ENCODE results near the gene BHLHA9. TPM values are rescaled to one million over a fixed set of nuclear protein-coding genes. Genes with fewer than 3 reads are reported as not detected.
"Not testable (repeated sequence)": the region's sequence is repeated elsewhere in the genome, so short reads cannot be mapped to it uniquely, and the experiment has no call there.

Gene BHLHA9
- total and polyA plus RNA-seq, 7 experiments from 2014 or later = not detected

DNA sequence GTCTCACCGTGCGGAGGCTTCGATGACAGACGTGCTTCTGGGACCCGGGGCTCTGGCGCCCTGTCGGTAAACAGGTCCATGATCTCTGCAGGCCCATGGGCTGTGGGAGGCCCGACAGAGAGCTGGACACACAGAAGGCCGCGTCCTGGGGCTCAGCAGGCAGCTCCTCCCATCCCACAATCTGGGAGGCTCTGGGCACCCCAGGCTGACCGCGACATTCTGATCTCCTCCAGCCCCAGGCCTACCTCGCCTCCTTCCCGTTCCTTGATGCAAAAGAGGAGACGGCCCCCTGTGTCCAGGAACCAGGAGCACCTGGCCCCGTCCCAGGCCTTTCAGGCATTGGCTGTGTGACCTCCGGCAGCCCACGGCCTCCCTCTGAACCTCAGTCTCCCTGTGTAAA, 32.5 kb downstream of the BHLHA9 start:
- no peaks in the 10 kb centered on the region for H3K36me3 Mint-ChIP-seq
- H3K27ac Mint-ChIP-seq = no peak overlapping the region
- CTCF ChIA-PET = no interaction called here
- ATAC-seq (no peak), DNase-seq (no peak)
- H3K4me1 Mint-ChIP-seq = peaks cover 0 to 22% (median 15%) of the 10 kb centered on the region in 7 donors
- H3K9me3 Mint-ChIP-seq = peaks cover 0 to 3% (median 0%) of the 10 kb centered on the region in 11 donors
- no peaks in the 10 kb centered on the region for H3K27me3 ChIP-seq (ENCODE audit: control insufficient read depth in 2 of 2, insufficient read depth in 2 of 2, low read length in 2 of 2)
- H3K9me3 ChIP-seq (ENCODE audit: control insufficient read depth in 2 of 3, low read length in 3 of 3) = no peaks in the 10 kb centered on the region
- H3K36me3 ChIP-seq (ENCODE audit: control insufficient read depth in 2 of 3, insufficient read depth in 3 of 3, low read length in 3 of 3) = no peaks in the 10 kb centered on the region
- H3K27me3 Mint-ChIP-seq = peaks cover 6 to 19% (median 13%) of the 10 kb centered on the region in 5 donors
- H3K4me3 ChIP-seq (ENCODE audit: low read length) = no peak overlapping the region
- intact Hi-C loops (cut with micrococcal nuclease) = no loop called here
- H3K4me1 ChIP-seq (ENCODE audit: control insufficient read depth in 2 of 2, insufficient read depth in 2 of 2, low read length in 2 of 2) = peaks cover 11 to 16% of the 10 kb centered on the region in 2 donors
- no peak overlapping the region for H3K27ac ChIP-seq (ENCODE audit: low read depth, low read length)
- H3K4me3 Mint-ChIP-seq = no peak overlapping the region
- POLR2A ChIA-PET = no interaction called here

DNA sequence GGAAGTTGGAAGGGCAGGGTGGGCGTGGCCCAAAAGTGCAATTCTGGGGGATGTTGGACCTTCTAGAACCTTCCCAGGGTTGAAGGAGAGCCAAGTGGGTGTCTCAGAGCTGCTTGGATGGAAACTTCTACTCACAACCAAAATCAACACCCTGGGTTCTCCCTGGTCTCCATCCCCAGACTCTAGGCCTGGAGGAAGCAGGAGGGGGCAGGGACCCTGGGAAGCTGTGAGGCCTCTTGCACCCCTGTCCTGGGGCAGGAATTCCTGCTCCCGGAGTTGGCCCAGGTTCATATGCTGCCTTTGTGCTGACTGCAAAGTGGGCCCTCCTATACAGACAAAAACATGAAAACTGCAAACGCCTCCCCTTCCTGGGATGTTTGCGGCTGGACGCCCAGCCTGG, 34.3 kb downstream of the BHLHA9 start:
- Histone ChIP-seq H3K9me3 (ENCODE audit: control insufficient read depth in 2 of 3, low read length in 3 of 3) (no peaks in the 10 kb centered on the region), H3K27me3 (ENCODE audit: control insufficient read depth in 2 of 2, insufficient read depth in 2 of 2, low read length in 2 of 2) (no peaks in the 10 kb centered on the region), H3K36me3 (ENCODE audit: control insufficient read depth in 2 of 3, insufficient read depth in 3 of 3, low read length in 3 of 3) (no peaks in the 10 kb centered on the region), H3K27ac (ENCODE audit: low read depth, low read length) (no peak overlapping the region), H3K4me3 (ENCODE audit: low read length) (no peak overlapping the region), H3K4me1 (ENCODE audit: control insufficient read depth in 2 of 2, insufficient read depth in 2 of 2, low read length in 2 of 2) (no peaks in the 10 kb centered on the region)
- no peak overlapping the region for H3K27ac Mint-ChIP-seq
- DNase-seq = no peak
- intact Hi-C loops (cut with micrococcal nuclease) = no loop called here
- H3K36me3 Mint-ChIP-seq = no peaks in the 10 kb centered on the region
- H3K4me3 Mint-ChIP-seq = no peak overlapping the region
- H3K4me1 Mint-ChIP-seq = peaks cover 0 to 10% (median 5%) of the 10 kb centered on the region in 7 donors
- H3K9me3 Mint-ChIP-seq = peaks cover 0 to 4% (median 0%) of the 10 kb centered on the region in 11 donors
- peaks cover 6 to 21% (median 15%) of the 10 kb centered on the region in 5 donors for H3K27me3 Mint-ChIP-seq
- no peak for ATAC-seq
- ChIA-PET CTCF (interaction anchor here (0.5 kb wide), 1 partner anchor 10 kb away, joined by 5 read pairs; no protein-coding TSS in a partner anchor), POLR2A (no interaction called here)

DNA sequence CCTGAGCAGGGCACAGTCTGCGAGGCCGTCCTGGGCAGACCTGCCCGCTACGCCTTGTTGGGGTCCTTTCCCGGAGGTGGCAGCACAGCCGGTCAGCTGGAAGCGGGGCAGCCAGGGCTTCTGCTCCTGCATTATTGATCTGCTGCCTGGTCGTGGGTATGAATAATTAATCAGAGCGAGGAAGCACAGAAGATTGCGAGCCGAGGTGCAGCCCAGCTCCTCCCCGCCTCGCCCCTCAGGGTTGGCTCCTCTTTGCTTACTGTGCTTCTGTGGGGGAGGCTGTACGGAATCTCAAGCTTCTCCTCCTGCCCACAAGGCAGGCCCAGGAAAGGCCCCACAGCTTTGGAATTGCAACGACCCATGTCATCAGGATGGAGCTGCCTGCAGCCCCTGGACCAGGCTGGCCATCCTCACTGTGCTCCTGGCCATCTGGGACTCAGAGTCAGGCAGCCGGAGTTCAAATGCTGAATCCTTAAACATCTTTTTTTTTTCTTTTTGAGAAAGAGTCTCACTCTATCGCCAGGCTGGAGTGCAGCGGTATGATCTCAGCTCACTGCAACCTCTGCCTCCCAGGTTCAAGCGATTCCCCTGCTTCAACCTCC, 34.8 kb downstream of the BHLHA9 start:
- ChIA-PET POLR2A (no interaction called here), CTCF (interaction anchor here (0.5 to 0.6 kb wide), 2 partner anchors 10 to 11 kb away, joined by 5 read pairs; no protein-coding TSS in a partner anchor)
- H3K27me3 ChIP-seq (ENCODE audit: control insufficient read depth in 2 of 2, insufficient read depth in 2 of 2, low read length in 2 of 2) = no peaks in the 10 kb centered on the region
- H3K27ac ChIP-seq (ENCODE audit: low read depth, low read length) = no peak overlapping the region
- no peak overlapping the region for H3K4me3 ChIP-seq (ENCODE audit: low read length)
- Mint-ChIP-seq H3K27ac (no peak overlapping the region), H3K36me3 (no peaks in the 10 kb centered on the region), H3K9me3 (peaks cover 0 to 4% (median 0%) of the 10 kb centered on the region in 11 donors), H3K4me3 (no peak overlapping the region), H3K4me1 (peaks cover 0 to 8% (median 4%) of the 10 kb centered on the region in 7 donors), H3K27me3 (peaks cover 6 to 21% (median 15%) of the 10 kb centered on the region in 5 donors)
- ATAC-seq (no peak), DNase-seq (no peak)
- no peaks in the 10 kb centered on the region for H3K36me3 ChIP-seq (ENCODE audit: control insufficient read depth in 2 of 3, insufficient read depth in 3 of 3, low read length in 3 of 3)
- intact Hi-C loops (cut with micrococcal nuclease) = no loop called here
- no peaks in the 10 kb centered on the region for H3K4me1 ChIP-seq (ENCODE audit: control insufficient read depth in 2 of 2, insufficient read depth in 2 of 2, low read length in 2 of 2)
- no peaks in the 10 kb centered on the region for H3K9me3 ChIP-seq (ENCODE audit: control insufficient read depth in 2 of 3, low read length in 3 of 3)

DNA sequence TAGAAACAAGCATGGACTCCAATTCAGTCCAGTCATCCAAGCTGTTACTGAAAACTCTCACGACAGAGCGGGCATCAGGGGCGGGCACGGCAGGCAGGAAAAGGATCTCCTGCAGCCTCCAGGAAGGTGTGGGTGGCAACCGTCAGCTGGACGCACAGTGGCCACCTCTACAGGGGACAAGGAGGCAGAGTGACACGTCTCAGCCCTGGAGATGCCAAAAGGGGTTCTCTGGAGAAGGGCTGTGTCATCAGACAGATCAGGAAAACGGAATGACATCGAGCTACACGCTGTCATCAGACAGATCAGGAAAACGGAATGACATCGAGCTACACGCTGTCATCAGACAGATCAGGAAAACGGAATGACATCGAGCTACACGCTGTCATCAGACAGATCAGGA, 37.6 kb downstream of the BHLHA9 start:
- POLR2A ChIA-PET; H3K4me1 Mint-ChIP-seq; DNase-seq; ATAC-seq; H3K4me3 ChIP-seq (ENCODE audit: low read length); CTCF ChIA-PET; H3K36me3 ChIP-seq (ENCODE audit: control insufficient read depth in 2 of 3, insufficient read depth in 3 of 3, low read length in 3 of 3); H3K36me3 Mint-ChIP-seq; H3K27ac Mint-ChIP-seq; intact Hi-C loops (cut with micrococcal nuclease); H3K4me1 ChIP-seq (ENCODE audit: control insufficient read depth in 2 of 2, insufficient read depth in 2 of 2, low read length in 2 of 2); H3K27me3 ChIP-seq (ENCODE audit: control insufficient read depth in 2 of 2, insufficient read depth in 2 of 2, low read length in 2 of 2); H3K27ac ChIP-seq (ENCODE audit: low read depth, low read length); H3K9me3 Mint-ChIP-seq; H3K9me3 ChIP-seq (ENCODE audit: control insufficient read depth in 2 of 3, low read length in 3 of 3); H3K4me3 Mint-ChIP-seq: not testable (repeated sequence)
- H3K27me3 Mint-ChIP-seq = peaks cover 6 to 21% (median 15%) of the 10 kb centered on the region in 5 donors

DNA sequence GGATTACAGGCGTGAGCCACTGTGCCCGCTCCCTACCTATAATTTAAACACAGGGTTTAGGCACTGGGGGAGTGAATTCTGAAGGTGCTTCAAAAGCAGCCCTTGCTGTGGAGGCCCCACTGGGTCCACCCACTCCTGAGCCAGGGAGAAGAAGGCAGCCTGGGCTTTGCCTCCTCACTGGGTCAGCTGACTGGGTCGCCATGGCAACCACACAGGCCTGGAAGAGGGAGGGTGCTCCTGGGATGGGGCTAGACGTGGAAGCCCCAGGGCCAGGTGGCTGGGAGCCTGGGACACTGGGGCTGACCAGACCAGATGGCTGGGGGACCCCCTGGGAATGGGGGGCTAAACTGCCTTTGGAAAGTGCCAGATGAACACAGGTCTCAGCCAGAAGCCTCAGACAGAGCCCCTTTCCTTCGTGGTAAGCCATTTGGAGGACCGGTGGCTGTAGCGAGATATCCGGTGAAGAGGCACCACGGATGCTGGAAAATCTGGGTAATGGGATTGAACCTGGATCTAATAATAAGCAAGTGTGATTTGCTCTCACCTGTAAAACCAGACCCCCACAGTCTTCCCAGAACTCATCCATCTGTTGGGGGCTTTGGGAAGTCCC, 42.1 kb downstream of the BHLHA9 start:
- H3K36me3 Mint-ChIP-seq = no peaks in the 10 kb centered on the region
- H3K9me3 Mint-ChIP-seq = peaks cover 0 to 4% (median 0%) of the 10 kb centered on the region in 11 donors
- no peak for DNase-seq
- no peak overlapping the region for H3K27ac Mint-ChIP-seq
- intact Hi-C loops (cut with micrococcal nuclease) = no loop called here
- H3K27me3 ChIP-seq (ENCODE audit: control insufficient read depth in 2 of 2, insufficient read depth in 2 of 2, low read length in 2 of 2) = no peaks in the 10 kb centered on the region
- no peaks in the 10 kb centered on the region for H3K36me3 ChIP-seq (ENCODE audit: control insufficient read depth in 2 of 3, insufficient read depth in 3 of 3, low read length in 3 of 3)
- no peak overlapping the region for H3K4me3 Mint-ChIP-seq
- peaks cover 0 to 31% (median 19%) of the 10 kb centered on the region in 5 donors for H3K27me3 Mint-ChIP-seq
- ChIA-PET POLR2A (no interaction called here), CTCF (no interaction called here)
- H3K27ac ChIP-seq (ENCODE audit: low read depth, low read length) = no peak overlapping the region
- no peak overlapping the region for H3K4me3 ChIP-seq (ENCODE audit: low read length)
- H3K9me3 ChIP-seq (ENCODE audit: control insufficient read depth in 2 of 3, low read length in 3 of 3) = no peaks in the 10 kb centered on the region
- no peaks in the 10 kb centered on the region for H3K4me1 Mint-ChIP-seq
- ATAC-seq = no peak
- H3K4me1 ChIP-seq (ENCODE audit: control insufficient read depth in 2 of 2, insufficient read depth in 2 of 2, low read length in 2 of 2) = no peaks in the 10 kb centered on the region

DNA sequence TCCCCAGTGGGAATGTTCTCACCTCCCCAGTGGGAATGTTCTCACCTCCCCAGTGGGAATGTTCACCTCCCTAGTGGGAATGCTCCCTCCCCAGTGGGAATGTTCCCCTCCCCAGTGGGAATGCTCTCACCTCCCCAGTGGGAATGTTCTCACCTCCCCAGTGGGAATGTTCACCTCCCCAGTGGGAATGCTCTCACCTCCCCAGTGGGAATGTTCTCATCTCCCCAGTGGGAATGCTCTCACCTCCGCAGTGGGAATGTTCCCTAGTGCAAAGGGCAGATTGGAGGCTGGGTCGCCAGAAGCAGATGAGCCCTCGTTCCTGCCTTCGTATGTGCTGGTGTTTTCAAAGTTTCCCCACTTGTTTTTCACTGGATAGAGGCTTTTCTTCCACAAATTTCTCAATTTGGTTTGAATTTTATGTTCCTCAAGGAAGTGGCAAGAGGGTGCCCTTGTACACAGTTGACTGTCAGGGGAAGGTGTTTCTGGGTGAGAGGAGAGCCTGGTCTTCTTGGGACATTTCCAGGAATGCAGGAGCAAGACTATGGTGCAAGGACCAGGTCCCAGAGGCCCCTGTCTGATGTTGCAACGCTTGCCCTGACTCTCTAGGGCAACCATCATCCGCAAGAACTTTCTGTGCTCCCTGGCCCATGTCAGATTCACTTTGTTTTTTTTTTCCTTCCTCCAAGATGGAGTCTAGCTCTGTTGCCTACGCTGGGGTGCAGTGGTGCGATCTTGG, 43.2 kb downstream of the BHLHA9 start:
- peak overlapping the region in 1 of 9 donors; percentile 4 for H3K27ac Mint-ChIP-seq

More for the DNA sequence above, 43.2 kb downstream of the BHLHA9 start:
- Histone ChIP-seq H3K27ac (ENCODE audit: low read depth, low read length) (no peak overlapping the region), H3K4me3 (ENCODE audit: low read length) (no peak overlapping the region), H3K27me3 (ENCODE audit: control insufficient read depth in 2 of 2, insufficient read depth in 2 of 2, low read length in 2 of 2) (no peaks in the 10 kb centered on the region), H3K9me3 (ENCODE audit: control insufficient read depth in 2 of 3, low read length in 3 of 3) (no peaks in the 10 kb centered on the region), H3K4me1 (ENCODE audit: control insufficient read depth in 2 of 2, insufficient read depth in 2 of 2, low read length in 2 of 2) (no peaks in the 10 kb centered on the region), H3K36me3 (ENCODE audit: control insufficient read depth in 2 of 3, insufficient read depth in 3 of 3, low read length in 3 of 3) (no peaks in the 10 kb centered on the region)
- intact Hi-C loops (cut with micrococcal nuclease) = no loop called here
- ChIA-PET CTCF (no interaction called here), POLR2A (no interaction called here)
- no peak for ATAC-seq
- H3K27me3 Mint-ChIP-seq = peaks cover 0 to 25% (median 13%) of the 10 kb centered on the region in 5 donors
- DNase-seq = no peak
- H3K4me3 Mint-ChIP-seq = no peak overlapping the region
- no peaks in the 10 kb centered on the region for H3K36me3 Mint-ChIP-seq
- no peaks in the 10 kb centered on the region for H3K9me3 Mint-ChIP-seq
- H3K4me1 Mint-ChIP-seq = no peaks in the 10 kb centered on the region
